Measurements from ENCODE around the gene FSIP2.

The FSIP2 gene

GRCh38 chr2:185745864-185746859 lies 7.6 kb downstream of the FSIP2 start:
- H3K4me3 ChIP-seq (ENCODE audit: low read length), result no peak overlapping the region
- no peak for DNase-seq (ENCODE audit: low read depth)
- TF ChIP-seq CTCF (conservative IDR thresholded peaks at IDR 0.05; ENCODE audit: low read length), result no peak

GRCh38 chr2:185757356-185757755 lies 18.8 kb downstream of the FSIP2 start:
- DNase-seq (ENCODE audit: low read depth), result no peak
- no peak overlapping the region for H3K4me3 ChIP-seq (ENCODE audit: low read length)
- no peak for TF ChIP-seq CTCF (conservative IDR thresholded peaks at IDR 0.05; ENCODE audit: low read length)

DNA sequence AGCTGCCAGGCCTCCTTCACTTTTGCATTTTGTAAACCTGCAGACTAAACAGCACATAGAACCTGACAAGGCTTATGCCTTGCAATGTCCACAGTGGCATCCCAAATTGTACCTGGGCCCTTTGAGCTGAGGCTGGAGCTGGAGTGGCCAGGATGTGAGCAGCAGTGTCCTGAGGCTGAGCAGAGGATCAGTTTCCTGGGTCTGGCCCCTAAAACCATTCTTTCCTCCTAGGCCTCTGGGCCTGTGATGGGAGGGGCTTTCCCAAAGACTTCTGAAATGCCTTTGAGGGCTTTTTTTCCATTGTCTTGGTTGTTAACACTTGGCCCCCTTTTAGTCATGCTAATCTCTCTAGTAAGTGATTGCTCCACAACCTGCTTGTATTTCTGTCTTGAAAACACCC lies 32.8 kb downstream of the FSIP2 start:
- H3K4me3 ChIP-seq (ENCODE audit: low read length), result no peak overlapping the region
- DNase-seq (ENCODE audit: low read depth), result no peak
- no peak for TF ChIP-seq CTCF (conservative IDR thresholded peaks at IDR 0.05; ENCODE audit: low read length)

- no peak overlapping the region for H3K4me3 ChIP-seq (ENCODE audit: low read length)
- no peak for TF ChIP-seq CTCF (conservative IDR thresholded peaks at IDR 0.05; ENCODE audit: low read length)
- DNase-seq (ENCODE audit: low read depth), result no peak
Measured at GRCh38 chr2:185780890-185781289, 42.3 kb downstream of the FSIP2 start.

GRCh38 chr2:185782223-185782769 lies 43.7 kb downstream of the FSIP2 start:
- TF ChIP-seq CTCF (conservative IDR thresholded peaks at IDR 0.05; ENCODE audit: low read length), result no peak
- no peak for DNase-seq (ENCODE audit: low read depth)

DNA sequence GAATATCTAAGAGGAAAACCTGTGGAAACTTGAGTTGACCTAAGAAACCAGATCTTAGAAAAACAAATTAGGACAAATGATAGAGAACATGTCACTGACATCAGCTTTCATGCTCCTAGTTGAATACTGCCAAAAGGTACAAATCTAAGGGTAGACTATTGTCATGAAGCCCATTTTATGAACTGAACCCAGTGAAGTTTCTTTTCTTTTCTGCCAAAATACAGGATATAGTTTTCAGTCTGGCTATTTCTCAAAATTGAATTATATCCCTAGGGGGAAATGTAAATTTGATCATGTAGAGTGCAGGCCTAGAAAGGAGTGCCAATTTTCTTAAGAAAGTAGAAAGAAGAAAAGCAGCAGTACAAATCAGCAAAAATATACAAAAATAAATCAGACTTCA lies 46.6 kb downstream of the FSIP2 start:
- TF ChIP-seq CTCF (conservative IDR thresholded peaks at IDR 0.05; ENCODE audit: low read length), result no peak
- no peak overlapping the region for H3K4me3 ChIP-seq (ENCODE audit: low read length)
- DNase-seq (ENCODE audit: low read depth), result no peak

More at GRCh38 chr2:185782223-185782769, 43.7 kb downstream of the FSIP2 start:
- H3K4me3 ChIP-seq (ENCODE audit: low read length), result no peak overlapping the region
